NCI-H1048 (cell line): Measurements from ENCODE around the gene LRP1.

ENCODE experiments used
- DNase-seq: peaks from one replicate; lab custom pipeline; 2025; lab: John Stamatoyannopoulos, UW

The LRP1 gene

DNA sequence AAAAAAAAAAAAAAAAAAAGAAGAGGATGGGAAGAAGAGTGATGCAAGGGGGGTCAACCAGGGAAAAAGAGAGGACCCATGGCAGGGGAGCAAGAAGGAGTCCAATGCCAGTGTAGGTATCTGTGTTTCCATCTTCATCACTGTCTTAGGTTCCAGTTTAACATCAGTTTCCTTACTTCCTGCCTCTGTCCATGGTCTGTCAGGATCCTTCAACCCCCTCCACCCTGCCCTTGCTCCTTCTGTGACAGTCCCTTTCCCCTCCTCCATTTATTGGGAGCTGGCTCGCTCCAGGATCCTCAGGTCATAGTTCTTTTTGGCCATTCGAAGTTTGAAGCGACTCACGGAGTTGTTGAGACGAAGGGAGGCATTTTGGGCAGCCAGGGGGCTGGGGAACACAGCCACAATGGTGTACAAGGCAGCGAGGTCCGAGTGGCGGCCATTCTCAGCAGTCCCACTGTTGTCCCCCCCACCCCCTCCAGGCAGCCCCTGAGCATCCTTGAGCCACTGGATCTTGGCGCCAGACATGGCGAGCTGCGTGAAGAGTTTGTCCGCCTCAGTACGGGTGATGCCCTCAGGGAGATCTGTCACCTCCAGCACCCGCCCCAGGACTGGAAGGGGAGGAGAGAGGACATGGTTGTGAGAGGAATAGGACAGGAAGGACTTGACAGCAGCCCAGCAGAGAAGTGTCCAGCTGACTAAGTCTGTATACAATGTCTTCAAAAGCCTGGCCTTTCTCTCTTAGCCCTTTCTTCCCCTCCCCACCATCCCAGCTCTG, 126.4 kb downstream of the LRP1 start:
- no peak for DNase-seq

DNA sequence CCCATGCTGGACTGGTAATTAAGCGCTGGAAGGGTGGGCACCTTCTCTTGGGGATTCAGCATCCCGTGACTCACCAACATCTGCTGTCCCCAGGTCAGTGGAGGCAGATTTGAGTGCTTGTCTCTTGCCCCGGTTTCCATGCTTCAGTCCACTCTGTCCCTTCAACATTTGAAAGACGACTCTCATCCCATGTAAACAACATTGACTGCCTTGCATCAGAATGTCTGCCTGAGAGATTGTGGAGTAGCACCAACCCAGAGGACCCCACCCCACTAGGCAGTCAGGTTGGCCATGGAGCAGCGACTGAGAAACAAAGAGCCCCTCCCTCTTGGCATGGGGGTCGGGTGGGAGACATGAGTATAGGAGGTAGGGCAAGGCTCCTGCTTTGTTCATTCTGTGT, 127.6 kb downstream of the LRP1 start:
- no peak for DNase-seq

DNA sequence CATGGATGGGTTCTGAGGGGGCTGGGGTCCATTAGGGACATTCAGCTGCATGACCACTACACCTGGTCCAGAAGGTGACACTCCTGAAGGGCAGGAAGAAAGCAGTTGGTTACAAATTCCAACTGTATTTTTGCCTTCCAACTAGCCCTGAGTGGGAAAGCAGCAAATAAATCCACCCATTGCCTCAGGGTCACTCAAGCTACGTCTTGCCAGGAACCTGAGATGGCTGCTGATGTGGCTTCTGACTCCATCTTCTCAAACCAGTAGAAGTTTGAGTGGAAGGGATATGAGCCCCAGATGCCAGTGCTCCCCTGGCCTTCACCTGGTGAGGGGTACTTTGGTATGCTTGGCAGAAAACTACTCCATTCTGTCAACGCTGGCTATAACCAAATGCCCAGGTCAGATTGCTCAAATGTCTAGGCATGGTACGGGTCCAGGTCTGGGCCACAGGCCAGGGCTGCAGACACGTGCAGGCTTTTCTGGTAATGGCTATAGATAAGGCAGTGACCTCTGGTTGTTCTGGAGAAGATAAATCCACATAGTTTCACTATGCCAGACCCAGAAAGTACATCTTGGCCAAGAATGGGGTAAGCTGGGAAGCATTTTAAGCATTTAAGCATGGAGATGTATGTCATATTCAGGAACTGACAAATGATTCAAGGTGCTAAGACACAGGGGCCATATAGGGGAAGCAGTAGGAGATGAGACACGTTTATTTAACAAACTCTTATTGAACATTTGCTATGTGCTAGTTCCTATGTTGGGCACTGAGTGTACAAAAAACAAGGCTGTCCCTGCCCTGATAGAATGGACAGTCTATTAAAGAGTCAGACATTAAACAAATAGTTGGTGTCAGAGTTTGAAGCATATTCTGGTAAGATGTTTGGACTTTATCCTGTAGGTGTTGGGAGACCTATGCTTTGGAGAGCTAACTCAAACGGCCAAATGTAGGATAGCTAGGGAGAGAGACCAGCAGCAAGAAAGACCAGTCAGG, 131.0 kb downstream of the LRP1 start:
- DNase-seq = no peak

DNA sequence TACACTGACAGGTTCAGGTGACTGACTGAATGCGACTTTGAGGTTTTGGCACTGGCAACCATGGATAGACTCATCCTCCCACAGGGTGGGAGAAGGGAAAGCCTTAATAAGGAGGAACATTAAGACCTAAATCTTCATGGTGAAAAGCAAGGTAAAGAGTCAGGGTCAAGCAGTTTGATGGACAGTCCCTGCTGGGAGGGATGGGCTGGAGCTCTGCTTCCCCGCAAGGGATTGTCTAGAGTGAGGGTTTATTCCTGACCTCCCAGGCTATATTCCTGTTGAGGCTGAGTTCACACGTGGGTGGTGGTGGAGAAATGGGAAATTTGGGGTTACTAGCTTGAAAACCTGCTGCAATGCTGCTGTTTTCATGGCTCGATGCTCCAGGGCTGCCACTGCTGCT, 132.1 kb downstream of the LRP1 start:
- DNase-seq = no peak

DNA sequence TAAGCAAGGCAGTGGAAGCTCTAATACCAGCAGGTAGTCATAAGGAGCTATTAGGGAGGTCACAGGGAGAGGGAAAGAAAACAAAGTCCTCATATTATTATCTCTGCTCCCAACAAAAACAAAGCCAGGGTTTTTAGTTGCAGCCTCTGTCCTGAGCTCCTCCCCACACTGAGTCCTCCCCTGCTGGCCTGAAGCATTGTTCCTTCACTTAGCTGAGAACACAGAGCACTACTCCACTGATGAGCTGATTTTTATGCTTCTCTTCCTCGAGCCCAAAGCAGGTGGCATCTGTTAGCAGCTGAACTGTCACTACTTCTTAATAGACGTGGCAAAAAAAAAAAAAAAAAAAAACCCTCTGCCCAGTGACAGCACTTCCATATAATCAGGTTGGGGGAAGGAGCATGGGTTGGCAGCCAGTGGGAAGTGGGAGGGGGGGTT, 133.2 kb downstream of the LRP1 start:
- no peak for DNase-seq

DNA sequence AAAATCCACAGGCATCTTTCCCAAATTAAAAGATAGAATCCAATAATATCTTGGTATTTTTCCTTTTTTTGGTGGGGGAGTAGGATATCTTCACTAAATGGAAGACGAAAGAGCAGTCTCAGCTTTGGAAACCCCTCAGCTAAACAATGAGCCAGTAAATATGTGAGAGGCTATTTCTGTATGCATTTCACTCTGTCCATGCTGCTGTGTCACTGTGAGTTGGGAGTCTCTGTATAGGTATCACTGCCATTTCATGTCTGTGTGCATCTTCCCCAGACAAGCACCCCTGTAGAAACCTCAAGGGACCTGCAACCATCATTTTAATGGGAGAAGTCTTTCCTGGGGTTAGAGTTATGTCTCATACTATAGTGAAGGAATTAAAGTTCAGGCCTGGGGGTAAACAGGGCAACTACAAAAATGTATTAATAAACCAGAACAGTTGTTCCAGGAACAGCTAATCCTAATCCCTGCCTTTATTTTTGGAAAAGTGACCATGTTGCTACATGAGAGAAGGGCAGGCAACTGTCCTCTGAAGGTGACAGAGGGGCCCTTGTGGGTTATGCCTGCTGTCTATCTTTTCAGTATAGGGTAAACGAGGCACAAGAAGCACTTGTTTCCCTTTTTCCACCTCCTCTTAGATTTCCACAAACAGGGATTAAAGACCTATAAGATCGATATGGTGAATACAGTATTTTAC, 134.0 kb downstream of the LRP1 start:
- no peak for DNase-seq
